Activated CD4-positive, alpha-beta T cell treated with anti-CD3 and anti-CD28 coated beads, Interleukin-2, amount 10 ng/mL, durations not matched to agents 24 days and 14 days (primary cell): ENCODE results near the gene ALDH18A1. TPM values are rescaled to one million over a fixed set of nuclear protein-coding genes. Genes with fewer than 3 reads are reported as not detected.

Experiments used
- DNase-seq: peaks from one replicate; pipeline ENCODE4 v3.0.0; 2022
- H3K27ac Mint-ChIP-seq: one replicate; pipeline ENCODE4 v1.8.0; 2022; ENCODE audit warnings: mild to moderate bottlenecking, mixed read lengths
- H3K27me3 Mint-ChIP-seq: one replicate; pipeline ENCODE4 v1.8.0; 2022; ENCODE audit warnings: mixed read lengths
- H3K36me3 Mint-ChIP-seq: one replicate; pipeline ENCODE4 v1.8.0; 2022; ENCODE audit warnings: low read depth, mild to moderate bottlenecking, mixed read lengths
- H3K4me1 Mint-ChIP-seq: one replicate; pipeline ENCODE4 v1.8.0; 2021; ENCODE audit warnings: mixed read lengths
- H3K4me3 Mint-ChIP-seq: one replicate; pipeline ENCODE4 v1.8.0; 2022; ENCODE audit warnings: mild to moderate bottlenecking, moderate library complexity, mixed read lengths
- H3K9me3 Mint-ChIP-seq: one replicate; pipeline ENCODE4 v1.8.0; 2021; ENCODE audit warnings: mixed read lengths
- intact Hi-C: fragments of 100-400 bp; cut with micrococcal nuclease; formaldehyde crosslinking; loops from one replicate; pipeline ENCODE4 v1.15.1; 2023
- total RNA-seq: library from RNA; stranded (reverse); gene quantifications from 2 replicates; pipeline ENCODE4 v1.2.3, GENCODE V29; 2022

ALDH18A1 gene
- total RNA-seq, 1 donor from 2014 or later: 126 TPM

- Mint-ChIP-seq H3K36me3 (no peaks in the 10 kb centered on the region), H3K9me3 (no peaks in the 10 kb centered on the region)
- intact Hi-C loops: no loop called here
These were observed 68.5 kb downstream of the ALDH18A1 start for GRCh38 chr10:95588025-95588424.

GRCh38 chr10:95579835-95580535 is 76.5 kb downstream of the ALDH18A1 start:
- peaks cover 23% of the 10 kb centered on the region for H3K27me3 Mint-ChIP-seq
- DNase-seq: no peak
- H3K36me3 Mint-ChIP-seq: no peaks in the 10 kb centered on the region
- H3K4me1 Mint-ChIP-seq: no peaks in the 10 kb centered on the region
- intact Hi-C loops: no loop called here
- no peak overlapping the region for H3K4me3 Mint-ChIP-seq
- H3K9me3 Mint-ChIP-seq: no peaks in the 10 kb centered on the region
- no peak overlapping the region for H3K27ac Mint-ChIP-seq

More at GRCh38 chr10:95588025-95588424, 68.5 kb downstream of the ALDH18A1 start:
- Mint-ChIP-seq H3K27me3 (peaks cover 10% of the 10 kb centered on the region), H3K4me1 (no peaks in the 10 kb centered on the region), H3K27ac (no peak overlapping the region), H3K4me3 (no peak overlapping the region)
- DNase-seq: no peak

GRCh38 chr10:95579292-95579691 is 77.2 kb downstream of the ALDH18A1 start:
- no peaks in the 10 kb centered on the region for H3K4me1 Mint-ChIP-seq

GRCh38 chr10:95578619-95579018 is 77.9 kb downstream of the ALDH18A1 start:
- Mint-ChIP-seq H3K4me1 (no peaks in the 10 kb centered on the region), H3K36me3 (no peaks in the 10 kb centered on the region), H3K27me3 (peaks cover 26% of the 10 kb centered on the region), H3K9me3 (no peaks in the 10 kb centered on the region), H3K4me3 (no peak overlapping the region), H3K27ac (no peak overlapping the region)
- no peak for DNase-seq
- intact Hi-C loops: no loop called here

More at GRCh38 chr10:95579292-95579691, 77.2 kb downstream of the ALDH18A1 start:
- Mint-ChIP-seq H3K36me3 (no peaks in the 10 kb centered on the region), H3K4me3 (no peak overlapping the region), H3K9me3 (no peaks in the 10 kb centered on the region), H3K27me3 (peaks cover 21% of the 10 kb centered on the region), H3K27ac (no peak overlapping the region)
- intact Hi-C loops: no loop called here
- DNase-seq: no peak

GRCh38 chr10:95574649-95575365 is 81.7 kb downstream of the ALDH18A1 start:
- no peak for DNase-seq
- Mint-ChIP-seq H3K27me3 (peaks cover 18% of the 10 kb centered on the region), H3K36me3 (no peaks in the 10 kb centered on the region), H3K4me1 (no peaks in the 10 kb centered on the region), H3K4me3 (no peak overlapping the region), H3K27ac (no peak overlapping the region), H3K9me3 (no peaks in the 10 kb centered on the region)
- intact Hi-C loops: no loop called here

- H3K27ac Mint-ChIP-seq: no peak overlapping the region
- peaks cover 14% of the 10 kb centered on the region for H3K27me3 Mint-ChIP-seq
- H3K4me3 Mint-ChIP-seq: no peak overlapping the region
- no peaks in the 10 kb centered on the region for H3K9me3 Mint-ChIP-seq
- no peak for DNase-seq
- no peaks in the 10 kb centered on the region for H3K36me3 Mint-ChIP-seq
- intact Hi-C loops: no loop called here
- no peaks in the 10 kb centered on the region for H3K4me1 Mint-ChIP-seq
These were observed 82.4 kb downstream of the ALDH18A1 start for GRCh38 chr10:95573964-95574604.

- Mint-ChIP-seq H3K4me3 (no peak overlapping the region), H3K9me3 (no peaks in the 10 kb centered on the region), H3K27ac (no peak overlapping the region), H3K4me1 (no peaks in the 10 kb centered on the region), H3K36me3 (no peaks in the 10 kb centered on the region), H3K27me3 (peaks cover 11% of the 10 kb centered on the region)
- DNase-seq: no peak
- intact Hi-C loops: no loop called here
These were observed 83.0 kb downstream of the ALDH18A1 start for GRCh38 chr10:95573527-95573926.

DNA sequence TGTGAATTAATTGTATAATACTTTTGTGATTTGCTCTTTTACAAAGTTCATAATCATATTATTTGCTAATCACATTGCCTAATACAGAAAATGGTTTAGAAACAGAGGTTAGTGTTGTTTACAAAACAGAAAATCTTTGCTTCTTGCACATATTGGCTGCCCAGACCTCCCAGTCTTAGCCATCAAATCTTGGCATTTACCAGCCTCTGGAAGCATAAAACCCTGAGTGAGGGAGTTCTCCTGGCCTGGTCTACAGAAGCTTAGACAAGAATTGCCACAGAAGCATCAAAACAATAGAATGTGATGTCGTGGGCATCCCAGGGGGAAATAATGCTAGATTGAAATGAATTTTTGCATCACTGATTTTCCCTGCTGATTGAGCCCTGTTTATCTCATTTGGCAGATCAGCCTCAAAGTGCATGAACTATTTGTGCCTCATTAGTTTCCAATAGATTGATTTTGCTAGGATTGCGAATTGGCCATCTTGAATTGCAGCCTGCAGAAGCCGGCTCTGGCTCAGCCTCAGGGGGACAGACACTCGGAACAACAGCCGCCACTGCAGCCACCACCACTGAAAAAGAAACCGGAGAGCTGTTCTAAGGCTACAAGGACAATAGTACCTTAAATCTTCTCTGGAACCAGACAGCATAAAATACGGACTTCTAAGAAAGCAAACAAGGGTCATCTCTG is 84.2 kb downstream of the ALDH18A1 start:
- intact Hi-C loops: no loop called here
- Mint-ChIP-seq H3K36me3 (no peaks in the 10 kb centered on the region), H3K27ac (no peak overlapping the region), H3K4me3 (no peak overlapping the region), H3K27me3 (peaks cover 12% of the 10 kb centered on the region), H3K4me1 (no peaks in the 10 kb centered on the region), H3K9me3 (no peaks in the 10 kb centered on the region)
- no peak for DNase-seq

DNA sequence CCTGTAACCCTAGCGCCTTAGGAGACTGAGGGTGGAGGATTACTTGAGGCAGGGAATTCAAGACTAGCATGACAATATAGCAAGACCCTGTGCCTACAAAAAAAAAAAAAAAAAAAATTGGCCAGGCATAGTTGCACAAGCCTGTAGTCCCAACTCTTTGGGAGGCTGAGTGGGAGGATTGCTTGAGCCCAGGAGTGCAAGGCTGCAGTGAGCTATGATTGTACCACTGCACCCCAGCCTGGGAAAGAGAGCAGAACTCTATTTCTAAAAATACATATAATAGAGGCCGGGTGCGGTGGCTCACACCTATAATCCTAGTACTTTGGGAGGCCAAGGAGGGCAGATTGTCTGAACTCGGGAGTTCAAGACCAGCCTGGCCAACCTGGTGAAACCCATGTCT is 85.1 kb downstream of the ALDH18A1 start:
- intact Hi-C loops: no loop called here
- Mint-ChIP-seq H3K9me3 (no peaks in the 10 kb centered on the region), H3K4me3 (no peak overlapping the region), H3K27me3 (peaks cover 12% of the 10 kb centered on the region), H3K27ac (no peak overlapping the region), H3K4me1 (no peaks in the 10 kb centered on the region), H3K36me3 (no peaks in the 10 kb centered on the region)
- DNase-seq: no peak

DNA sequence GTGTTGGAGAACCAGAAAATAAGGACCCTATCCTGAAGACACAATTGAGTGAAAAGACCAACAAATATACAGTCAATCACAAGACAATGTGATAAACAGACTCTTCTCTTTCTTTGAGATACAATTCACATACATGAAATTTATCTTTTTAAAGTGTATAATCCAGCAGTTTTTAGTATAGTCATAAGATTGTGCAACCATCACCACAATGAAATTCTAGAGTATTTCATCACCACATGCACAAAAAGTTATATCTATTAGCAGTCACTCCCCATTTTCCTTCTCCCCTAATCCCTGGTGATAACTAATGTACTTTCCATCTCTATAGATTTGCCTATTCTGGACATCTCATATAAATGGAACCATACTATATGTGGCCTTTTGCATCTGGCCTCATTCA is 87.1 kb downstream of the ALDH18A1 start:
- no peak overlapping the region for H3K4me3 Mint-ChIP-seq
- no peaks in the 10 kb centered on the region for H3K9me3 Mint-ChIP-seq
- H3K27ac Mint-ChIP-seq: no peak overlapping the region
- H3K36me3 Mint-ChIP-seq: no peaks in the 10 kb centered on the region
- no peak for DNase-seq
- intact Hi-C loops: no loop called here
- H3K4me1 Mint-ChIP-seq: no peaks in the 10 kb centered on the region
- H3K27me3 Mint-ChIP-seq: peaks cover 21% of the 10 kb centered on the region

DNA sequence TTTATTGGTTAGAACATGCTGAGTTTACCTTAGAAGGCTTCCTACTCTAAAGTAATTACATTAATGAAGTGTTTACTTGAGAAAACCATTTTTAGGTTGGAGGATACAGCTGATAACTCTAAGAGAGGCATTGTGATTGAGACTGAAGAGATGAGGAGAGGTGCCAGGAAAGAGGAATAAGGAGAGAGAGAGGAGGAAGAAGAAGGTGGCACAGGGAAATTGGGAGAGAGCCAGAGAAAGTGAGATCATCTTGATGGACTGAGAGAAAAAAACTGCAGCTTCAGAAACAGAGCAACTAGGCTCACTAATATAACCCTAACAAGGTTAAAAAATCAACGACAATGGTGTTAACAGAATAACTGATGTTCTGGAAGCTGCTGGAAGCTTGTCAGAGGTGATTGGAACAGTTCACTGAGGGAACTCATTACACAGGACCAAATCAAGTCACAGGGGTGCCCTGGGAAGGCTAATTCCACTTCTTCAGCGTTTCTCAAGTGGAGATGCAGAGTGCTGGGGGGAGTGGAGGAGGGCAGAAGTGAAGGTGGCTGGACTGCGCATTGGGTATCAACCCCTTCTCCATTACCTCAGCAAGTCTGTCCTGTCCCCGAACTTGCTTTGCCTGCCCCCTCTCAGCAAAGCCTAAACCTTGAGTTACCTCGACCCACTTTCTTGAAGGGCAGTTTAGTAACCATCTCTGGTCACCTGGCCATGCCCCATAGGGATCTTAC is 88.4 kb downstream of the ALDH18A1 start:
- Mint-ChIP-seq H3K9me3 (no peaks in the 10 kb centered on the region), H3K27me3 (peaks cover 19% of the 10 kb centered on the region), H3K27ac (no peak overlapping the region), H3K36me3 (no peaks in the 10 kb centered on the region), H3K4me3 (no peak overlapping the region), H3K4me1 (no peaks in the 10 kb centered on the region)
- no peak for DNase-seq
- intact Hi-C loops: no loop called here

DNA sequence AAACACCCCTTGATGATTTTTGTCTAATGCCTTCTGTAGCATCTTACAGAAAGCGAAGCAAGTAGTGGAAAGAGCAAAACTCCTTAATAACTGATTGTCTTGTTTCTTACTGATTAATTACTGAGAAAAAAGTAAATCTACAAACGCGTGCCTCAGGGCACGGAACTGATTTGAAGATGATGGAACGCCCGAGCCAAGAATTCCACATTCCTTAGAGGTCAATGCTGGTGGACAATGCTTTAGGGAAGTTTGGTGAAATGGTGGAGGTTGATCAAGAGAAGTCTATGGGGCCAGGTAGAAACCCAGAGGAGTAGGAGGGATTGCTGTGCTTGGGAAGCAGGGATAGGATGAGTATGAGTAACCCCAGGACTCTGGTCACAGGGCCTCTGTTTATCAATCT is 90.4 kb downstream of the ALDH18A1 start:
- DNase-seq: no peak
- Mint-ChIP-seq H3K4me3 (no peak overlapping the region), H3K4me1 (peaks cover 4% of the 10 kb centered on the region), H3K9me3 (no peaks in the 10 kb centered on the region), H3K27me3 (peaks cover 29% of the 10 kb centered on the region), H3K27ac (no peak overlapping the region), H3K36me3 (no peaks in the 10 kb centered on the region)
- intact Hi-C loops: no loop called here

GRCh38 chr10:95565336-95565735 is 91.2 kb downstream of the ALDH18A1 start:
- H3K27ac Mint-ChIP-seq: no peak overlapping the region
- no peaks in the 10 kb centered on the region for H3K36me3 Mint-ChIP-seq
- H3K4me1 Mint-ChIP-seq: peaks cover 9% of the 10 kb centered on the region
- H3K4me3 Mint-ChIP-seq: no peak overlapping the region
- no peak for DNase-seq
- peaks cover 31% of the 10 kb centered on the region for H3K27me3 Mint-ChIP-seq
- H3K9me3 Mint-ChIP-seq: no peaks in the 10 kb centered on the region
- intact Hi-C loops: no loop called here
